GM12878 (cell line): ENCODE results near the gene SULT6B1. TPM values are rescaled to one million over a fixed set of nuclear protein-coding genes. Genes with fewer than 3 reads are reported as not detected.

Source experiments
- ATF7 ChIP-seq: fragments of 450-650 bp; IDR thresholded peaks from 2 replicates; pipeline ENCODE4 v1.6.1; 2016; ENCODE audit warnings: low read depth, mild to moderate bottlenecking
- CEBPZ ChIP-seq: fragments of 150-350 bp; IDR thresholded peaks from 2 replicates; pipeline ENCODE4 v1.6.1; 2016; ENCODE audit warnings: low read depth, low read length
- FOS ChIP-seq: IDR thresholded peaks from 3 replicates; pipeline ENCODE4 v1.6.1; 2011; ENCODE audit warnings: borderline replicate concordance; ENCODE audit not compliant: insufficient read length; ENCODE audit errors: extremely low read depth
- GABPA ChIP-seq: IDR thresholded peaks from 2 replicates; pipeline ENCODE4 v1.6.1; 2014; ENCODE audit warnings: antibody characterized with exemption, low read depth, mild to moderate bottlenecking, inconsistent platforms
- IKZF2 ChIP-seq, 2 experiments: fragments of 450-650 bp; IDR thresholded peaks; 2 replicates each; pipeline ENCODE4 v1.6.1; 2017; ENCODE audit warnings: mild to moderate bottlenecking in 2 of 2, moderate library complexity in 2 of 2
- MEF2A ChIP-seq: IDR thresholded peaks from 2 replicates; pipeline ENCODE4 v1.6.1; 2011; ENCODE audit warnings: low read depth, mild to moderate bottlenecking, low read length, moderate library complexity; ENCODE audit not compliant: insufficient read depth
- MYB ChIP-seq: fragments of 150-350 bp; IDR thresholded peaks from 2 replicates; pipeline ENCODE4 v1.6.1; 2014; ENCODE audit warnings: mild to moderate bottlenecking, low read depth, low read length, borderline replicate concordance
- SIX5 ChIP-seq: IDR thresholded peaks from 2 replicates; pipeline ENCODE4 v1.6.1; 2011; ENCODE audit warnings: mild to moderate bottlenecking, low read depth, low read length, moderate library complexity; ENCODE audit not compliant: severe bottlenecking
- SMC3 ChIP-seq: IDR thresholded peaks from 2 replicates; pipeline ENCODE4 v1.6.1; 2011; ENCODE audit warnings: low read length, improper control_type of control experiment, borderline replicate concordance
- TBL1XR1 ChIP-seq: IDR thresholded peaks from 2 replicates; pipeline ENCODE4 v1.6.1; 2012; ENCODE audit warnings: low read depth, low read length, improper control_type of control experiment
- USF1 ChIP-seq: IDR thresholded peaks from 2 replicates; pipeline ENCODE4 v1.6.1; 2011; ENCODE audit warnings: borderline replicate concordance, low read depth, mild to moderate bottlenecking, moderate library complexity, mixed read lengths, low read length; ENCODE audit not compliant: insufficient read depth; ENCODE audit errors: extremely low read length
- YBX1 ChIP-seq: fragments of 450-650 bp; IDR thresholded peaks from 2 replicates; pipeline ENCODE4 v1.6.1; 2016; ENCODE audit warnings: antibody characterized with exemption
- ZBTB11 ChIP-seq: fragments of 450-650 bp; formaldehyde crosslinking; IDR thresholded peaks from 2 replicates; pipeline ENCODE4 v1.5.0; 2022; ENCODE audit warnings: mild to moderate bottlenecking, missing genetic modification characterization
- ZNF592 ChIP-seq: fragments of 450-650 bp; IDR thresholded peaks from 2 replicates; pipeline ENCODE4 v1.6.1; 2017; ENCODE audit warnings: mild to moderate bottlenecking, moderate library complexity
- ZNF622 ChIP-seq: fragments of 450-650 bp; IDR thresholded peaks from 2 replicates; pipeline ENCODE4 v1.6.1; 2017; ENCODE audit warnings: mild to moderate bottlenecking, inconsistent platforms
- polyA plus RNA-seq, 11 experiments: library from polyadenylated mRNA; depleted of rRNA in 4 of 11; unstranded in 6 of 11; stranded (reverse) in 5 of 11; fragments of >200 nt; fragmentation: Nextera tagmentation in 4 of 11; fragmentation: Illumina TruSeq in 1 of 11; extraction: Ambion mirVana in 4 of 11; extraction: Trizol in 1 of 11; gene quantifications; 1 replicate in 1 of 11; 2 replicates in 10 of 11; pipeline versions ENCODE4 v1.2.1 to v1.2.3, GENCODE V29; 2011 to 2016; ENCODE audit warnings: inconsistent platforms in 2 of 11, missing spikeins in 2 of 11, low read depth in 1 of 11
- total RNA-seq, 4 experiments: library from RNA; depleted of rRNA in 3 of 4; stranded (reverse); fragments of >200 nt in 3 of 4; fragmentation: Illumina TruSeq in 1 of 4; extraction: Trizol in 1 of 4; gene quantifications; 2 replicates each; pipeline versions ENCODE4 v1.2.1 to v1.2.3, GENCODE V29; 2013 to 2021

Gene SULT6B1
- total and polyA plus RNA-seq, 10 of the 15 experiments (the other 5 are each of a cell fraction or from before 2014, with no cell fraction given) = not detected

DNA sequence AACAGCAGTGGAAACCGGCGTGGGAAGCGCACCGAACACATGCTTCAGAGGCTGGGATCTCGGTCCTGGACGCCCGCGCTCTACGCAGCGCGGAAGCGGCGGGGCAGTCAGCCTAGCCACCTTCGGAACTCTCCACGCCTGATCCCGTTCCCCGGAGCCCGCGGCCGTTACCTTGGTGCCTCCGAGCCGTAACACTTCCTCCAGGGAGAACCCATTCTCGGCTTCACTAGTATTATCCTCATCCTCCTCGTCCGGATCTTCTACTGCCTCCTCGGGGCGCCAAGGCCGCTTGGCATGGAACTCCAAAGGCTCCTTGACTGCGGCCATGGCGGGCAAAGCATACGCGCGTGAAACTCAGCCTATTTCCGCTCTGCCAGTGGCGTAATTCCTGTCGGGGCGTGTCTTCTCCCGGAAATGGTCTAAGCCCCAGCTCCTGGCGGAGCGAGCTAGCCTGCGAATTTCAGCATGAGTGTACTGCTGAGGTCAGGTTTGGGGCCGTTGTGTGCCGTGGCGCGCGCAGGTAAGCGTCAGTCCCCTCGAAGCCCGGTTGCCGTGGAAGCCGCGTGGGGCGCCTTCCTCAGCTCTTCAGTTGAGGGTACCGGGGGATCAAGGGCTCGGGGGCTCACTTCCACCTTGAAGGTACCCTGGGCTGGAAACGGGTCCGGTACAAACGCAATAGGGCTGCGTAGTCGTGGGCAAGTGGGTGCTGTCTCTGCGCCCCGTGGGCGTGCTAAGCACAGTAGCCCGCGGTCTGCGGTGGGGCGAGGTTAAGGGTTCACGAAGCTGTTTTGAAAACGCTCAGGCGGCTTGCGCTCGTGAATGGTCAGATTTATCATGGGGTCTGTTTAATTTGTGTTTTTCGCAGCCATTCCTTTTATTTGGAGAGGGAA is 43.0 kb upstream of the SULT6B1 start, which contains the start of the genes CEBPZ and NDUFAF7 (continued):
- TF ChIP-seq FOS (no peak), ATF7 (peak; percentile 65; the same call in 1 of the 2 replicates), MYB (no peak), IKZF2 (IDR thresholded peaks at IDR 0.05) (peak; percentile 64 to 74), SIX5 (peak; percentile 8), SMC3 (no peak), GABPA (peak; percentile 94), CEBPZ (no peak), ZNF592 (no peak), USF1 (no peak), ZNF622 (no peak), TBL1XR1 (peak; percentile 69; the same call in 1 of the 2 replicates), ZBTB11 (CRISPR knock-in tag) (no peak), MEF2A (no peak), YBX1 (no peak)
